GM19328 (cell line): ENCODE measurements around the gene ERH.
A peak's percentile ranks its signal among the peaks of the same experiment; 100 is the strongest.

Experiments
- ATAC-seq: cut with Tn5 transposase; IDR thresholded peaks from one replicate; pipeline ENCODE4 v1.9.1; 2021; ENCODE audit warnings: mild to moderate bottlenecking, moderate library complexity; ENCODE audit not compliant: unreplicated experiment

The ERH gene

DNA sequence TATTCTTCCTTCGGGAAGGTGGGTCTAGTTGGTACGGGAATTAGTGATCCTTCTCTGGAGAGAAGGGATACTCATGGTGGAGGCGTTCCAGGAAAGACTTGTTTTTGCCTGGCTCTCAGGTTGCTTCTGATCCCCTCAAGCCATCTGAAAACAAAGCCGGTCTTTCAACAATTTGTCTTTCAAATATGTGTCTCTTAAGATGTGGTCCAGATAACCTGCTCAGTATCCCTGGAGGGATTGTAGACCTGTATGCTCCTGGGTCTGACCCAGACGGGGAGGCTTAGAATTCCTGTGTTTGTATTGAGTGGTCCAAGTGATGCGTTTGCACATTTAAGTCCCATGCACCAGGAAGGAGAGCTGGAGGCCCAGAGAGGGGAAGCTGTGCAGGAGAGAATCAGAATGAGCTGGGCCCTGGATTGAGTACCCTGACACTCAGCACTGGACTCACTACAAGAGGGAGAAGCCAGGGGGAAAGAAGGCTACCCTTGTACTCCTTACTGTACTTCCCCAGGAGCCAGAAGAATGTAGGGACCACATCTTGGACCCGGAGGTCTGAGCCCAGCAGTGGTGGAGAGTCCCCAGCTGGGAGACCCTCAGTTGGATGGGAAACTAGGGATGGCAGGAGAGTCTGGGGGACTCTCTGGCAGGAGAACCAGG is 40.4 kb downstream of the ERH start:
- no peak for ATAC-seq

DNA sequence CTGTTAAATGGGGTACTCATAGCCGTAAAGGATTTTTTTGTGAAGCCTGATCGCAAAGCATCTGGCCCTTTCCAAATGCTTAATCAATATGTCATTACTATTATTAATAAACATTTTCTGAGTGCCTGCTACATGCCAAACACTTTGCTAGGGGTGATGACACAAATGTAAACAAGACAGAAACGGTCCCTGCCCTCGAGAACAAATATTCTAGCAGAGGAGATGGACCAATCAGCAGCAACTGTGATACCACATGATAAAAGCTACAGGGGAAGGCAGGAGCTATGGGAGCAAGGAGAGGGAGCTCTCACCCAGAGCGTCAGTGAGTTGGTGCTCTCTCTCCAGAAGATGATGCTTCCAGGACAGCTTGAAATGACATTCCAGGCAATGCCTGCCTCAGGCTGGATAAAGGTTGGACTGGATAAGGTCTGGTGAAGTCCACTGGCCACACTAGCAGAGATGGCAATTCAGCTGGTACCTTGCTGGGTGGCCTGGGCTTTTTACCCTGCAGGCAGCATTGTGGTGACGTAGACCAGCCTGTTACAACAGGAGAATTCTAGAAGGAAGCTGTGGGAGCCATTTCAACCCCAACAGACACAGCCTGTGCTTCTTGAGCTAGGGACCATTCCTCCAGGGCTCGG is 41.1 kb downstream of the ERH start:
- no peak for ATAC-seq

DNA sequence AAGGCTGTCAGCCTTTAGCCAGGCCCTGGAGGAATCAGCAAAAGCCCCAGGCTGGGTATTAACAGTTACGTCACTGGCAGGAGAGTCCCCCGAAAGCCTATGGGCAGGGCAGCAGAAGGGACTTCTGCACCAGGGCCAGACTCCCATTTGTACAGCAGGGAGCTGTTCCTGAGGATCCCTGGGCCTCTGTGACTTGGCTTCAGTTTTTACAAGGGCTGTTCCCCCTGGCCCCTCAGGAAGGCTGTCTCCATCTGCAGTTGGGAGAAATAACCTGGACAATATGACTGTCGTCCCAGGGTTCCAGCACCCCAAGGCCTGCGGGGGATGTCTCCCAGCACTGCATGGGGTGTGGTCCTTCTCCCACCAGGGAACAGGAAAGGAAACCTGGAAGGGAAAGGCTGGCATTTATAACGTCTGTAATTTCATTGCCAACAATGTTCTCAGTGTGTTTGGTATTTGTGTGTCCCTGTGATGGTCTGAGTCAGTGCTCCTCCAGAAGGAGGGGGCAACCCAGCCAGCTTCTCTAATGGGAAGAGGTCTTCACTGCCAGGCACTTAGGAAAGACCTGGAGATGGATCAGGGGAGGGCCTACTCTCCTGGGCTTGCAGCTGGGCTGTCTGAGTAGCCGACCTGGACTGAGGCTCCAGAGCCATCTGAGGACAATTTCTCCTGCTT is 42.4 kb downstream of the ERH start:
- no peak for ATAC-seq

DNA sequence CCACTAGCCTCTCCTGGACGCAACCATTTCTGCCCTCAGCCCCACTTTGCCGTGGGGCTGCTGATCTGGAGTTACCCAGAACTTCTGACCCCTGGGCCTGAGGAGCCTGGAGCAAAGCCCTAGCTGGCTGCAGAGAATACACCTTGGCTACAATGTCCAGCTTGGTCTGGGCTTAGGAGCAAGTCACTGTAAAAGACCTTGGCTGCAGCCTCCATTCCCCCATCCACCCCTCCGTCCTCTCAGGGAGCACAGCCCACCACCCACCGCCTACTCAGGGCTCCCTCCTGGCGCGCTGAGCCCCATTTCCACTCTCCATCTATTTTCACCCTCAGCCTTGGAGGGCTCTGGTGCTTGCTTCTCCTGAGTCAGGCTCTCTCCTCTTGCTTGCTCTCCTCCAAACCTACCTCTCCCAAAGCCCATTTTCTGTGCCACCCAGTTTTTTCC is 42.9 kb downstream of the ERH start:
- ATAC-seq, result no peak

DNA sequence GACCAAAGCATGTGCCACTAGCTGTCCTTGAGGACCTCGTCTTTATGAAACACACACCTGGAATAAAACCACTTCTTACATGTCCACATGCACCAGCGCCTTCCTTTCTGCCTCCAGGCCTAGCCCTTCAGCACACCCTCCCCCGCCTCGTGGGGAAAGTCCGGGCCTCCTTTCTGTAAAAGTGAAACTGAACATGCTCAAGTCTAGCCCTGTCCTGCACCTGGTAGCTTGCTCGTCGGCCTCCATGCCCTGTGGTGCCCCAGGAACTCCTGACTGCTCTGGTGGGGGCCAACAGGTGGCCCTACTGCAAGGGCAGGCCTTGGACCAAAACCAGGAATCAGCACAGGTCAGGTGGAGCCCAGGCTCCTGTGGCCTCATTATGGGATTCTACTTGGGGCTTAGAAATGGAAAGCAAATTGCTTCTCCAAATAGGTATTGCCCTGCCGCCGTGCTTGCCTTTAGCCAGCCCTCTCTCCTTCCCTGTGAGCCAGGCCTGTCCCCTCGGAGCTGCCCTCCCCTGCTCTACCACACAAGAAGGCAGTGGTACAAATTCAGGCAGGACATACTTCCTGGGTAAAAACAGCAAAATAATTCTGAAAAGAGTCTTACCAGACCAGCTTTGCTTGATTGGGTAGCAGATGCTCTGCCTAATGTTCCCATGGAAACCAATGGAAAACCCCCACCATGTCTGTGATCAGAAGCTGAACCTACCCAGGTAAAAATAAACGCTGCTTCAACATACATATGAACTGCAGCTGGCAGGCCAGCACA is 43.5 kb downstream of the ERH start:
- peak; percentile 78 for ATAC-seq

DNA sequence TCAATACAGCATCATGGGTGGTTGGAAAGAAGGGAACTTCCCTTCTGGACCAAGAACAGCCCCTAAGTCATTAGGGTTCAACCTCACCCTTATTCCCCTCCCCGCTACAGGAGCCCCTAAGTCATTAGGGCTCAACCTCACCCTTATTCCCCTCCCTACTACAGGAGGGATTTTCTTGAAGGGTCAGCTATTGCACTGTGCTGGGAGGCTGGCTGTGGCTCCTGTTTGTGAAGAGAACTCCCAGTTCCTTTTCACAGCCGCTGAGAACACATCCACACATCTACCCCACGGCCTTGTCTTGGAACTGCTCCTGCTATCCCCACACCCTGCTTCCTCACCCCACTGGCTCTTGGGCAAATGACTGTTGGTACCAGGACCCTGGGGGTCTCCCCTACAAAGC is 44.9 kb downstream of the ERH start:
- no peak for ATAC-seq

DNA sequence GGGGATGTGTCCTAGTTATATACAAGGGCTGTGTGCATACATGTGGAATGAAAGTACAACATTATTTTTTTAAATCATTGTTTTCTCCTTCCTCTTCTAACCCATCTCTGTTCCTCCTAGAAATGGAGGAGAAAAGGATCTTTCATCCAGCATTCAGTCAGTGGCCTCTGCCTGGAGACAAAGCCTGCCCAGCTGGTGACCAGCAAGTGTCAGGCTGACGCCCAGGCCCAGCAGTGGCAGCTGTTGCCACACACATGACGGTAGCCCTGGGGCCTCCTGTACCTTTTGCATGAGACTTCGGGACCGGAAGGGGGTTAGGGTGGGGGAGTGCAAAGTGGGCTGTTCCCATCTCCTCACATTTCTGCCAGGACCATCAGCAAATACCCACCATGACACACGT is 46.2 kb downstream of the ERH start:
- ATAC-seq, result no peak

DNA sequence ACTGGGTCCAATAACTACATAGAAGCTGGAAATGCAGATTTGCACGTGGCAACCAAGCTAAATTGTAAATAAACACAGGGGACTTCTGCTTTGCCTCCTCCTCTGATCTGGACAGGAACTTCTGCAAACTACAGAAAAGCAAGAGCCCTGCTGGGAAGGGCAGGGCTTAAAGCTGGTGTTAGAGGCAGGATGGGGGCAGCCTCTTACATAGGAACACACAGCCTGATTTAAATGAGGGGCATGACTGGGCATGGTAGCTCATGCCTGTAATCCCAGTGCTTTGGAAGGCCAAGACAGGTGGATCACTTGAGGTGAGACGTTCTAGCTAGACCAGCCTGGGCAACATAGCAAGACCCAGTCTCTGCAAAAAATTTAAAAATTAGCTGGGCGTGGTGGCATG is 46.7 kb downstream of the ERH start:
- no peak for ATAC-seq

DNA sequence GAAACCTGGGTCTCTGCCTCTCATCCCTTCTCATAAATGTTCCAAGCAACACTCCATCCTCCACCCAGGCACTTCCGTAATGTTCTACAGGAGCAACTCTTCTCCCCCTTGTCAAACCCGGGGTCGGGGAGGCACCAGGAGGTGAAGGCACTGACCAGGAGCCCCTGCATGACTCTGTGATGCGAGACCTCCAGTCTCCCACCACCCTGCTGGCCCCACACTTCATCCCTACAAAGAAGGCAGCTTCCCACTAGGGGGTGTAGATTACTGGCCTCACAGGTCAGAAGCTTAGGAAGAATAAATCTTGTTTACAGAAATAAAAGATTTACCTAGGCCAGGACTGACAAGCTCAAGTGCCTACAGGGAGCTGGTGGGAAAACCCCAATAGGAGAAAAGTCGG is 47.2 kb downstream of the ERH start:
- no peak for ATAC-seq

DNA sequence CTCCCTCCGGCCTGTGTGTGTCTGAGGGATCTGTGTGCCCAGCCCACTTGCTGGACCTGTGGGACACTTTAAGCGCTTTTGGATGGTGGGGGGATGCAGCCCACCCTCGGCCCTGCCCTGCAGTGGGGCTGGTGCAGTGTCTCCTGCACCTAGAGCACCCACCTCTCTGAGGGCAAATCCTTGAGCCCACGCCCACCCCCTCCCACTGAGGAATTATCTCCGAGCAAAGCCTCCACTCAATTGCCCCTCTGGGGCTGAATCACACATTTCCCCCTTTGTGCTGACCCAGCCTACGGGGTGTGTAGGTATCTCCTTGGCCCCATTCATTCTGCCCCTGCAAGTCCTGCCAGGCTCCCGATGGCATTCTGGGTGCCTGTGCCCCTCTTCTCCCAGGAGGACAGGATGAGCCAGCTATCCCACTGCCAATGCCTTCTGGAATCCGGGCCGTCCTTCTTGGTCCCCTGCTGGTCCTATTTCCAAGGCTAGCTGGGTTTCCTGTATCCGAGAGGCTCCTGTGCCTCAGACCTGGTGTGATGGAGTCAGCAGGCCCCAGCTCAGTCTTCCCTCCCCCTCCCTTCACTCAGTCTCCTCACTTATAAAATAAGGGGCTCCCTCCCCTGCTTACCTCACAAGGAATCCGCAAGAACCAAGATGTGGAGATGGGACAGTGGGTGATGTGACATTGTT is 48.9 kb downstream of the ERH start:
- ATAC-seq, result no peak

DNA sequence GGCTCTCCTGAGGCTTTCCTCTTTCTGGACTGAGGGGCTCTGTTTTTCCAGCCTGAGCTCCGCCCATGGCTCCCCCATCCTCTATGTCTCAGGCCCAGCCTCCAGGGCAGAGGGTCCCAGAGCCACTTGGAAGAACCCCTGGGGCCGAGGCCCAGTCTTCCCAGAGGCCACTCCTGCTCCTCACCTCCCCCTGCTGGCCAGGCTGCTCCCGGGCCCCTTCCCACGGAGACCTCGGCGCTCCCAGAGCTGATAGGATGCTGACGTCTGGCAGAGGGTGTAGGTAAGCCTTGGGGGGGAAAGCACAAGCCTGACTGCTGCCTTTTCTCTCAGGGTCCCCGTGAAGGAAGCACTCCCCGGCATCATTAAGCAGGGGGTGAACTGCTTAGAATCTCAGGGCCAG is 51.4 kb downstream of the ERH start:
- ATAC-seq, result no peak

DNA sequence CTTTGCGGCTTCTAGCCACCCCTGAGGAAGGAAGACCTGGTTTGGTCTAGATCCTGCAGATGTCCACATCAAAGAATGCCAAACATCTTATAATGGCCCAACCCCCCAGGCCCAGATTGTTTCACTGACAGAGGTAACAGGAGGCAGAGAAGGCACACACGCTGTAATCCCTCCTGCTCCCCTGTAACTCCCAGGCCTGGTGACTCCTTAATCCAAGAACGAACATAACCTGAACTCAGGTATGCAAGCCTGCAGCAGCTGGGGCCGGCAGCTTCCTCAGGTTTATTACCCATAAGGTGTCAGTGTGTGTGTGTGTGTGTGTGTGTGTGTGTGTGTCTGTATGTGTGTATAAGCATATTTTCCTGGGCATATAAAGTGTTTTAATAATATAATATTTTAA is 52.7 kb downstream of the ERH start:
- ATAC-seq, result no peak

DNA sequence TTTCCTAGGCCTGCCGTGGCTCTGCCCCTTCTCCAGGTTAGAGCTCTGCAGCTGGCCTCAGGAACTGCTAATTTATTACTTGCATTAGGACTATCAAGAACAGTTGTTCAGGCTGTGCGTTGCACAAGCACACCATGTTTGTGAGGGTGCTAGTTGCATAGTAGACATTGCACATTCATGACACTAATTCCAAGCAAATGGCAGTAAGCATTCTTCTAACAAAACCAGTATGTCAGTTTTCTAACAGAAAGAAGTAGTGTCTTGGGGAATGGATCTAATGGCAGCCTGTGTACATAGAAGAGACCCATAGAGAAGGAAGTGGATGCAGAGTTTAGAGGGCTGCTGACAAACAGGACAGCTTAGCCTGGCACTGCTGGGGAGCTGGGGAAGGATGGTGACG is 53.9 kb downstream of the ERH start:
- ATAC-seq, result no peak

DNA sequence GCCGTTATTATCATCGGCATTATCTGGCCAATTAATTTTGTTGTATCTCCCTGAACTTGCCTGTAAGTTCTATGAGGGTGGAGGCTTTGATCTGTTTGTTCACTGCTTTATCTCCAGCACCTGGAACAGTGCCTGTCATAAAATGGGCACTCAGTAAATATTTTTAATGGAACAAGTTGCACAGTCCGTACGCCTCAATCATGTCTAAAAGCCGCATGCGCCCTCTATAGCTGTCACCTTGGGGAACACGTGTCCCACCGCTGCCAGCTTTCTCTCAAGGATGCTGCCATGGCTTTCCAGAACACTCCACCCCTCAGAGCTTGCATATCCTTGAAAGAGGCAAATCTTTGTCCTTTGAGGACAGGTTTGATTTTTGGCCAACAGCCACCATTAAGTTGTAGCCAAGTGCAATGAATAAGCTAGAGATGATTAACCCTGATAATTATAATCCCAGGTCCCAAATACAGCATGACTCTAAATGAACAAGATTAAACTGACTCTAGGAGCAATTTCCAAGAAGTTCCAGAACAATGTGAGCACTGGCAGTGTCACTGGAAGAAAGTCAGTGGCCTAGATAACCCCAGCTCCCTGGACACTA is 55.1 kb downstream of the ERH start:
- ATAC-seq, result no peak

DNA sequence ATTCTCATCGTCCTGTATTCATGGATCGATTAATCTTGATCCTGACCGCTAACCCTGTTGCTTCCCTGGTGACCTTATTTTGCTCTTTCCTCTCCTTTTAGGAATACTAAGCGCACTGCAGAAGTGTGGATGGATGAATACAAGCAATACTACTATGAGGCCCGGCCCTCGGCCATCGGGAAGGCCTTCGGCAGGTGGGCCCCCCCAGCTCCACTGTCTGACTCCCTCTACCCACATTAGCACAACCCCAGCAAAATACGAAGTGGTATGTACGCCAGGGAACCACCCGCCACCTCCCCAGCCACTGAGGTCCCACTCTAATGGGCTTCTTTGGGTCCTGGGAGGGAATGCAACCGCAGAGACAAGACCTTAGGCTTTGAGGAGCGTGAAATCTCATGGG is 58.7 kb downstream of the ERH start:
- no peak for ATAC-seq

DNA sequence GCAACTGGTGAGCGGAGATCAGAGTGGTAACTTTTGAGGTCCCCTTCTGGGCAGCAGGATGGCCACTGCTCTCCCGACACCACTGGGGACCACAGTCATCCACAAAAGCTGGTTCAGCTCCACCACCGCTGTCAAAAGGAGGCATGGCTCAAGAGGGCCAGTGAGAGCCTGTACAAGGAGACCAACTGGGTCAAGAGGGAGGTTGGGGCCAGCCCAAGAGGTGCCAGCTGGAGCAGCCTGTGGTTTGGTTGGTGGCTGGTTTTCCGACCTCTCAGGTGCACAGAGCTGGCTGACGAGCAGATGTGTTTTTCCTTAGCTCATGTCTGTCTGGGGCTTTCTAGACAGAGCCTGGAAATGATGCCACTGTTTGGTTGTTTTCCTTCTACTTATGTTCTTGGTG is 60.1 kb downstream of the ERH start:
- no peak for ATAC-seq

DNA sequence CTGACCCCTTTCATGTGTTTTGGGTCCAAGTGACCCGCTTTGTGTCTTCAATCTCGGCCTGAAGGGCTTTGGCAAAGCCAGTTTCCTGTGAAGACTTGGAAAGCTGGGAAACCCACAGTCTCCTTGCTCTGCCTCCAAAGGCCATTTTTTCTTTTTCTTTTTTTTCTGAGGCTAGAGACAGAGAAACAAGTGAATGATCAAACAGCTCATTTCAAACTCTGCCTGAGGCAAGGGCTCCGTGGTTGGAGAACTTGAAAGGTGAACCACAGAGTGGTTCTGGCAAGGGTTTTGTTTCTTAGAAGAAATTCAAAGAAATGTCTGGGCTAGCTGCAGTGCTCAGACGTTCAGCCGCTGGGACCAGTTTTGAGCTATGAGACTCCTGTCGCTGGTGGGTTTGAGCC is 62.7 kb downstream of the ERH start:
- no peak for ATAC-seq

DNA sequence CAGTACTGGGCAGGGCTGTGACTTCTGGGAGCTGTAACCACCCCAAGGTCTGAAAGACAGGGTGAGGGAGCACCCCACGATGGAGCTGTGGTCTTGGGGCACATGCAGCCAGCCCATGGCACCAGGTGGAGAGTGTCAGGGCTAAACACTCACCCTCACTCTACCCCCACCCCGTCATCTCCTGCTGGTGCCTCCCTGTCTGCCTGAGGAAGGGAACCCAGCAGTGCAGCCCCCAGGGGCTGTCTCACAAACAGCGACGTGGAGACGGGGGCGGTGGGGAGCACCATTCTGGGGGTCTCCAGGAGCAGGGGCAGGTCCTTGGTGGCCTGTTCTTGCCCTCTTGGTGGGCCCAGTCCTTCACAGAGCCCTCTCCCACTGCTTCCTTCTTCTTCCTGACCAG is 63.5 kb downstream of the ERH start:
- no peak for ATAC-seq

DNA sequence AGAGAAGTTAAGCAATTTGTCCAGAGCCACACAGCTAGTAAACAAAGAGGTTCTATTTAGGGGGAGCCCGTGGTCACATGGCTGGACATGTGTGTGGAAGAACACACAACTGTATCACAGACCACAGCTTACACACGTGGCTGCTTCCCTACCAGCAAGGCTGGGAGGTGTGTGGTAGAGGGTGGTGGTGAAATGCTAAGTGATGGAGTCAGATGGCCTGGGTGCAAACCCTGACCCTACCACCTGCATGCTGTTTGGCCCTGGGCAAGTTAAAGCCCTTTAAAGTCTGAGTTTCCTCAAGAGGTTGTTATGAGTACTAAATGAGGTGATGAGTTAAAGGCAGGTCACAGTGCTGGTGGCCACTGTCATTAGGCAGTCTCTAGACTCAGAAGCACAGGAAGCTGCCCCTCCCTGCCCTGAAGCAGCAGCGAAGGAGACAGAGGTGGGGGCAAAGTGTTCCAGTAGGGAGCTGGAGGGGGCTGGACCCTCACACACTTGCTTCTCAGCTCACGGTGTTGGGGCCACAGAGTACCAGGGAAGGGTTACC is 64.2 kb downstream of the ERH start:
- ATAC-seq, result no peak

DNA sequence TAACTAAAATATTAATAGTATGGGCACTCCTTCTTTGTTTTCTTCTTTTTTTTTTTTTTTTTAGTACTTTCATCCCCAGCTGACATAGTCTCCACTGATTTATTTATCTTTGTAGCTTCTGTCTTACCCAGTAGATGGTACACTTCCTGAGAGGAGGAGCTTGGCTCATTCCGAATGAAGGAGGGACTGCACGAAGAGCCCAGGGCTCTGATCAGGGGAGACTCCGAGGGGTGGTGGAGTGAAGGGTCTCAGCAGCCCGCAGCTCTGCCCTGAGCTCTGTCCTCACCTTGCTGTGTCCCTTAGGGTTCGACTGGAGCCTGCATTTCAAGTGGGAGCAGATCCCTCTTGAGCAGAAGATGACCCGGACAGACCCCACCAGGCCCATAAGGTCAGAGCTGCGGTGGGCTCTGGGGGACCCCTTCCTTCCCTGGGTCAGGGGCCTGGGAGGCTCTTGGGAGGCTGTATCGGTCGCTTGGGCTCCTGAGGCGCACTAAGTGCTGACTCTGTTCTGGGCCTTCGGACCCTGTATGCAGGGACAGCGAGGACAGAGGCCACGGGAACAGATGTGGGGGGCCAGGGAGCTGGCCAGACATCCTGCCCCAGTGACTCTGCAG is 65.2 kb downstream of the ERH start:
- no peak for ATAC-seq
